GM23338 (cell line): ENCODE results near the gene CATSPERE.

Source experiments
- CREB1 ChIP-seq: fragments of 250-450 bp; sonication (Bioruptor Pico); IDR thresholded peaks from 2 replicates; pipeline ENCODE4 v1.5.0; 2020; ENCODE audit warnings: low read depth, mild to moderate bottlenecking, moderate library complexity
- EZH2 ChIP-seq: fragments of 200-600 bp; sonication (generic); IDR thresholded peaks from one replicate; pipeline ENCODE4 v1.8.0; 2017; ENCODE audit warnings: antibody characterized with exemption, mild to moderate bottlenecking, low read depth; ENCODE audit not compliant: unreplicated experiment
- EZH2phosphoT487 ChIP-seq: fragments of 200-600 bp; sonication (generic); IDR thresholded peaks from one replicate; pipeline ENCODE4 v1.8.1; 2018; ENCODE audit warnings: antibody characterized with exemption; ENCODE audit not compliant: unreplicated experiment
- POLR2AphosphoS5 ChIP-seq: IDR thresholded peaks from 2 replicates; pipeline ENCODE4 v1.6.1; 2016; ENCODE audit warnings: antibody characterized with exemption, low read depth
- REST ChIP-seq: IDR thresholded peaks from one replicate; pipeline ENCODE4 v1.6.1; 2018; ENCODE audit warnings: antibody characterized with exemption; ENCODE audit not compliant: unreplicated experiment
- ZNF331 ChIP-seq: fragments of 250-450 bp; sonication (Bioruptor Pico); IDR thresholded peaks from 2 replicates; pipeline ENCODE4 v1.5.0; 2020; ENCODE audit warnings: low read depth, mild to moderate bottlenecking, moderate library complexity
- TF ChIP-seq, protein P1 (sequence below), 2 experiments: fragments of 200-600 bp in 1 of 2; sonication (generic) in 1 of 2; conservative IDR thresholded peaks; 2 replicates each; pipeline versions ENCODE4 v1.5.1 to v1.6.1; 2016 to 2017; ENCODE audit warnings: antibody characterized with exemption in 2 of 2, low read depth in 2 of 2, mild to moderate bottlenecking in 2 of 2, moderate library complexity in 1 of 2

GRCh38 chr1:244456586-244456985 is 4.5 kb upstream of the CATSPERE start:
- TF ChIP-seq, protein P1, sequence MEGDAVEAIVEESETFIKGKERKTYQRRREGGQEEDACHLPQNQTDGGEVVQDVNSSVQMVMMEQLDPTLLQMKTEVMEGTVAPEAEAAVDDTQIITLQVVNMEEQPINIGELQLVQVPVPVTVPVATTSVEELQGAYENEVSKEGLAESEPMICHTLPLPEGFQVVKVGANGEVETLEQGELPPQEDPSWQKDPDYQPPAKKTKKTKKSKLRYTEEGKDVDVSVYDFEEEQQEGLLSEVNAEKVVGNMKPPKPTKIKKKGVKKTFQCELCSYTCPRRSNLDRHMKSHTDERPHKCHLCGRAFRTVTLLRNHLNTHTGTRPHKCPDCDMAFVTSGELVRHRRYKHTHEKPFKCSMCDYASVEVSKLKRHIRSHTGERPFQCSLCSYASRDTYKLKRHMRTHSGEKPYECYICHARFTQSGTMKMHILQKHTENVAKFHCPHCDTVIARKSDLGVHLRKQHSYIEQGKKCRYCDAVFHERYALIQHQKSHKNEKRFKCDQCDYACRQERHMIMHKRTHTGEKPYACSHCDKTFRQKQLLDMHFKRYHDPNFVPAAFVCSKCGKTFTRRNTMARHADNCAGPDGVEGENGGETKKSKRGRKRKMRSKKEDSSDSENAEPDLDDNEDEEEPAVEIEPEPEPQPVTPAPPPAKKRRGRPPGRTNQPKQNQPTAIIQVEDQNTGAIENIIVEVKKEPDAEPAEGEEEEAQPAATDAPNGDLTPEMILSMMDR (conservative IDR thresholded peaks at IDR 0.05; ENCODE audit: low read depth in 2 of 2), result no peak
- TF ChIP-seq EZH2 (no peak), CREB1 (CRISPR knock-in tag) (no peak), POLR2AphosphoS5 (no peak), REST (no peak), ZNF331 (CRISPR knock-in tag) (no peak), EZH2phosphoT487 (no peak)
